CD4-positive, alpha-beta T cell treated with Interleukin-2 at 100 ng/mL for 4 hours (primary cell): ENCODE measurements around the gene PRPS1L1.

Source experiments
- DNase-seq: peaks from one replicate; pipeline ENCODE4 v3.0.0-alpha.2; 2020; ENCODE audit warnings: low spot score

Gene PRPS1L1

GRCh38 chr7:18027628-18028027, at the start of gene PRPS1L1:
PRPS1L1 (minus strand) TSS chr7:18027846.
- DNase-seq = no peak

- DNase-seq = no peak
Observed at GRCh38 chr7:18076461-18076860, 48.8 kb upstream of the PRPS1L1 start.

- no peak for DNase-seq
Observed at GRCh38 chr7:18068745-18069144, 41.1 kb upstream of the PRPS1L1 start.

GRCh38 chr7:18064242-18064838, 36.7 kb upstream of the PRPS1L1 start:
- peak; percentile 6 for DNase-seq

- no peak for DNase-seq
Observed at GRCh38 chr7:18063149-18063901, 35.7 kb upstream of the PRPS1L1 start.

- no peak for DNase-seq
Observed at GRCh38 chr7:18059171-18059570, 31.5 kb upstream of the PRPS1L1 start.

GRCh38 chr7:18053941-18054340, 26.3 kb upstream of the PRPS1L1 start:
- DNase-seq = no peak

GRCh38 chr7:18053177-18053928, 25.7 kb upstream of the PRPS1L1 start:
- no peak for DNase-seq

GRCh38 chr7:18049262-18049661, 21.6 kb upstream of the PRPS1L1 start:
- DNase-seq = no peak

- DNase-seq = no peak
Observed at GRCh38 chr7:18046601-18047000, 19.0 kb upstream of the PRPS1L1 start.

- DNase-seq = no peak
Observed at GRCh38 chr7:18045171-18045570, 17.5 kb upstream of the PRPS1L1 start.

GRCh38 chr7:18041191-18041590, 13.5 kb upstream of the PRPS1L1 start:
- no peak for DNase-seq

- no peak for DNase-seq
Observed at GRCh38 chr7:18040196-18040595, 12.6 kb upstream of the PRPS1L1 start.

GRCh38 chr7:18038382-18038781, 10.7 kb upstream of the PRPS1L1 start:
- DNase-seq = no peak

- no peak for DNase-seq
Observed at GRCh38 chr7:18037609-18038008, 10.0 kb upstream of the PRPS1L1 start.

GRCh38 chr7:18036783-18037182, 9.1 kb upstream of the PRPS1L1 start:
- no peak for DNase-seq

GRCh38 chr7:18030758-18031157, 3.1 kb upstream of the PRPS1L1 start:
- no peak for DNase-seq

- no peak for DNase-seq
Observed at GRCh38 chr7:18020138-18020715, 7.4 kb downstream of the PRPS1L1 start.

- DNase-seq = no peak
Observed at GRCh38 chr7:18019555-18019954, 8.1 kb downstream of the PRPS1L1 start.

GRCh38 chr7:18018296-18019215, 9.1 kb downstream of the PRPS1L1 start:
- no peak for DNase-seq

GRCh38 chr7:18016547-18017444, 10.8 kb downstream of the PRPS1L1 start:
- DNase-seq = no peak
